Effector CD4-positive, alpha-beta T cell (primary cell): ENCODE data around the gene SULT2B1.

Source experiments
- DNase-seq: peaks from one replicate; pipeline ENCODE4 v3.0.0-alpha.2; 2020

SULT2B1 gene

GRCh38 chr19:48636859-48637448 is 85.0 kb downstream of the SULT2B1 start, which contains the start of gene DBP:
Gene DBP, minus strand, starts transcription at chr19:48637379. Its CDS starts 385 bp downstream, at chr19:48636994.
- peak; percentile 38 for DNase-seq

DNA sequence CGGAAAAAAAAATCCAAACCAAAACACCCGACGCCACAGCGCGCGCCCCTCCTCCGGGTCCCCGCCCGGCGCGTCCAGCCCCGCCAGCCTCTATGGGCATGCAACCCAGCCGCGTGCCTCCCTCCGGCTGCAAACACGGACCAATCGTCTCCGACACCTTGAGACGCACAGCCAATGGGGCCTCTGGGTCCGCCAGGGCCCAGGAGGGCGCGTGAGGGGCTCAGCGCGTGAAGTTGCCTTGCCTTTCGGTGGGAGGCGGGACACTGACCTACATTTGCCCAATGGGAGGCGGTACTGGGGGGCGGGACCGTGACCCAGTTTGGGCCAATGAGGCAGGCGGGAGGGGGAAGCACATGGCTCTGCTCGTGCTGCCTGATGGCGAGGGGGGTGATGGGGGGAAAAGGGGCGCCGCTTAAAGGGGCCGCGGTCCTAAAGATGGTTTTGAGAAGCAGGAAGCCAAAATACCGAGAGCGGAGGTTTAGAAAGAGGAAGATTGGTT is 85.5 kb downstream of the SULT2B1 start:
- peak; percentile 99 for DNase-seq

DNA sequence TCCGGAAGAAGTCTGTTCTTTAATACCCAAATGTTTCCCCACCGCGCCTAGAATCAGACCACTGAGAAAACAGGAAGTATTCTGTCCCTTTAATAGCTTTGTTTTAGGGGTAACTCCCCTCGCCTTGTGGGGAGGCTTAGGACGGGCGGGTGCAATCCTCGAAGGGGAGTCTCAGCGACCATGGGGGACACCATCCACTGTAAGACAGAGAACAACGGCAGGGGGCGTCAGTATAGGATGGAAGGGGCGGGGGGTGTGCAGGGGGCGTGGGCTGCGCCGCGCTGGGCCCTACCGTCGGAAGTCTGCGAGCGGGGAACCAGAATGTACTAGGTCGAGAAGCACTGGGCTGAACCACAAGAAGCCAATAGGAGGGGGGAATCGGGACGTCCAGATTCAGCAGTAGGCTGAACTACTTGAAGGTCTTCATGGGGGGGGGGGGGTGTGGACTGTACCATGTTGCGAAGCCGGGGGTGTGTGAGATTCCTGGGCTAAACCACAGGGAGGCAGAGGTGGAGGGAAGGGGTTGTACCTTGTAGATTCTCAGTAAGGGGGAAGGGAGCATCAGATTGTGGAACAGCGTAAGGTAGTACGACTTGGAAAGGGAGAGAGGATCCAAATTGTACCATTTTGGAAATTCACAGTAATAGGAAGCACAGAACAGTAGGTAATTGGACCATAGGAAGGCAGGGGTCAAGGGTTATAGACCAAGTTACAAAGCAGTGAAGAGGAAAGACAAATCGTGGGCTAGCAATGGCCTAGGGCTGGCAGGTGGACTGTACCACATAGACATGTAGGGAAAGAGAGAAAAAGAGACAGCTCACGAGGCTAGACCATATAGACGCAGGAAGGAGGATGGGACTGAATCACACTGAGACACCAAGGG is 86.2 kb downstream of the SULT2B1 start:
- DNase-seq, result peak; percentile 78

DNA sequence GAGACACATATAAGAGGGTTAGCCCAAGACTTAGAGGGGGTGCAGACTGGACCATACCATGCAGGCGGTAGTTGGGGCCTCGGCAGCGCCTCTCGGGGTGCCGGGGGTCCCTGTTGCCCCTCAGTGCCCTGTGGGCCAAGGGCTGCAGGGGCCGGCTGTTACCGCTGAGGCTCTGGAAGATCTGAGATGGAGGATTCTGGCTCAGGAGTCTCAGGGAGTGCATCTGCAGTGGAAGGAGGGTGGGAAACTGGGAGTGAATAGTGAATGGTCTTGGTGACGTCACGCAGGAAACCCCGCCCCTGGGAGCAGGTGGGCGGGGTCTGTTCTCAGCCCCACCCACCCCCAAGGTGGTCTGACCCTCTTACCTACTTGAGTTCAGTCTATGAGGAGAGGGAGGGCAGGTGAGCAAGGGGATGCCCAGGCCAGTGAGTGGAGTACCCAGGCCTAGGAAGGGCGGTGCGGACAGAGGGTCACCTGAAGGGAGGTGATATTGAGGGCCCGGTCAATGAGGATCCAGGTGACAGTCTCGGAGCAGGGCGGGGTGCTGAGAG is 86.9 kb downstream of the SULT2B1 start:
- DNase-seq, result no peak

DNA sequence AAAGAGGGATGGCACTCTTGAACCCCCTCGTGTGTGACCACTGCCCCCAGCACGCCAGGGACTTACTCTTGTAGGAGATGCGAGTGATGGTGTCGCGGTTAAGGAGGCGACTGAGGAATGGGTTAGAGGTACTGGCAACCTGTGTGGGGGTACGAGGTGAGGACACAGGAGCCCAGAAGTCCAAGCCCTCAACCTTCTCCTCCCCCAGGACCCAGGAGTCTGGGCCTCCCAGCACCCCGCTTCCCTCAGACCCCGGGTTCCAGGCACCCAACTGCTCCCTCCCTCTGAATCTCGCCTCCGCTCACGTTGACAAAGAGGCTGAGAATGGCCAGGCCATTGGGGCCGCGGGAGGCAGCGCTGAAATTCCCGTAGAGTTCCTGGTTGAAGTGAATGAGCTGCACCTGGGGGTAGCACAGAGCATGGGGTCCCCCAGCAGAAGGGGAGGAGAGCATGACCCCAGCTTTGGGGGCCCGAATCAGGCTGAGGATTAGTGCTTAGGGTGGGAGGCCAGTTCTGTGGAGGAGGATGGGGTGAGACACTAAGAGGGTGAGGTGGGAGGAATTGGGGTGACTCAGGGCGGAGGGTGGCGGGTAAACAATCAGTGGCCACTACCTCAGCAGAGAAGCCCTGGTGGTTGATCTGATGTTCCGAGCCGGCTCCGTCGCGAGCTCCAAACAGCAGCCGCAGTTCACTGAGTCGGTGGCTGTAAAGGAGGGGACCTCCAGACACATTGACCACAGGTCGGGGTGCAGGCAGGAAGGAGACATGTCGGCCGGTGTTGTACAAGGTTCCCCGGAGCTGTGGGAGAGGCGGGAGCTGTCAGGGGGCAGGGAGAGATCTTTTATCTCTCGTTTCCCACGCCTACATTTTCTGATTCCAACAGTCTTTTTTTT is 87.8 kb downstream of the SULT2B1 start:
- no peak for DNase-seq

DNA sequence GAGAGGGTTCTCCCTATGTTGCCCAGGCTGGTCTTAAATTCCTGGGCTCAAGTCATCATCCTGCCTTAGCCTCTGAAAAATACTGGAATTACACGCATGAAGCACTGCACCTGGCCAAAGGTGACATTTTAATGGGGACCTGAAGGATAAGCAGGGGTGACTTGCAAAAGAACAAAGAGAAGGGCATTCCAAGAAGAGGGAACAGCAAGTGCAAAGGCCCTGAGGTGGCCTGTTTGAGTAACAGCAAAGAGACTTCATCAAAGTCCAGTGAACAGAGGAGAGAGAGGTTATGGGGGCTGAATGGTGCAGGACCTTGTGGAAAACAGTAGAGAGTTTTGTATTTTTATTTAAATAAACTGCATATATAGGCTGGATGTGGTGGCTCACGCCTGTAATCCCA is 89.9 kb downstream of the SULT2B1 start:
- no peak for DNase-seq

DNA sequence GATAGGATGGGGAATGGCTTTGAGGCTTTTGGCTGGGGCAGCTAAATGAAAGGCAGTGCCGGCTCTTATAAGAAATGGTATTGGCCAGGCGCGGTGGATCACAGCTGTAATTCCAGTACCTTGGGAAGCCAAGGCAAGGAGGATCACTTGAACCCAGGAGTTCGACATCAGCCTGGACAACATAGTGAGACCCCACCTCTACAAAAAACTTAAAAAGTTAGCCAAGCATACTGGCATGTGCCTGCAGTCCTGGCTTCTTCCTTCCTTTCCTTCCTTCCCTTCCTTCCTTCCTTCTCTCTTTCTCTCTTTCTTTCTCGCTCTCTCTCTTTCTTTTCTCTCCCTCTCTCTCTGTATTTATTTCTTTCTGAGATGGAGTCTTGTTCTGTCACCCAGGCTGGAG is 90.9 kb downstream of the SULT2B1 start:
- DNase-seq, result no peak

DNA sequence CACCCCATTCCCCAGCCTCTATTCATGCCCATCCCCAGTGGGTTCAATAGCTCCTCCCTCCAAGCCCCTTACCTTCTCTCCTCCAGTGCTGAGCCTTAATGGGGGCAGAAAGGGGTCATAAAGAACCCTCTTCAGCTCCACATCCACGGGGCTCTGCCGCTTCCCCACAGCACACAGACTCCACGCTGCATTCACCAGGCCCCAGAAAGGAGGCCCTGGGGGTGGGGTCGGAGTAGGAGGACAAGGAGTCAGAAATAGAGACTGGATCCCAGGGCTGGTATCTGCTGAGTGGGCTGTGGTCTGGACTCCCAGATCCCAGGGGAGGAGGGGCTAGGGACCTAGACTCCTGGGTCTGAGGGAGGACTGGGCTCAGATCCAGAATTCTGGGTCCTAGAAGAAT is 92.4 kb downstream of the SULT2B1 start:
- DNase-seq, result no peak

DNA sequence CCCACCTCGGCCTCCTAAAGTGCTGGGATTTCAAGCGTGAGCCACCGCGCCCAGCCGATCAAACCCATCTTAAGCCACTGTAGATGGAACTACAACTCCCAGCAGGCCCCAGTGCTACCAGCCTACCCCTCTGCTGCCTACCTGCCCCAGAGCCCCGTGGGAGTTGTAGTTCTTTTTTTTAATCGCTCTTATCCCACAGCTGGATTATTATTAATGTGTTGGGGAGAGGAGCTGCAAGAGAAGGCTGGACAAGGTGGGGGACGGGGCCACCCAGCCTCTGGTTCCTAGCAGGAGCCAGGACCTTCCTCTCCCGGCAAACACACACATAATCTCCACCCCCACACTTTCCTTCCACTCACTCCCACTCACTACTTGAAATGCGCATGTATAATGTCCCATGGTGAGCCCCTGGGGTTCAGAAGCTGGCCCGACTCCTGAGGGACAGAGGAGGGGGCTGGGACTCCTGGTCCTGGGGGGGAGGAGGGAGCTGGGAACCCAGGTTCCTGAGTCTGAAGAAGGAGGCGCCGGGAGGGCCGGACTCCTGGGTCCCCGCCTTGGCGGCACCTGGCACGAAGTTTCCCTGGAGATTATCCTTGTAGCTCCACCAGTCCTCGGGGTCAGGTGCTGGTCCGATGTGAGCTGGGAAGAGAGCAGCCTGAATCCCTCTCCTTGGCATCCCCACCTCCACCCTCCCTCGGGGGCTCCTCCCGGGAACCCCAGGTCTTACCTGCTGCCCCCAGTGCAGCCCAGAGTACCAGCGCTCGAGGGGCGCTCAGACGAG is 93.1 kb downstream of the SULT2B1 start:
- DNase-seq, result peak; percentile 75

DNA sequence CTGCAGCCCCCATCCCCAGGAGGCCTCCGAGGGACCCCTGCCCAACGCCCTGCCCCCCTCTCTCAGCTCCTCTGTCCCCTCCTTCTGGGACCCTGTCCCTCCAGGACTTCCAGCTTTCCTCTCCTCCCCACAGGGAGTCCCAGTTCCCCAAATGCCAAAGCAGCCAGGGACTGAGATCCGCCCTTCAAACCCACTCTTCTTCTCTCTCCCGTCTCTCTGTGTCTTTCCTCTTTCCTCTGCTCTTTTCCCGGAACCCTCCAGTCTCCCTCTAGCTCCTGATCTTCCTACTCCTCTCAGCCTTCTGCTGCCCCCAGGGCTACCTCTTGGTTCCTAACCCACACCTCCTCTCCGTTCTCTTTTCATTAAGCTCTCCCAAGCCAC is 93.6 kb downstream of the SULT2B1 start:
- DNase-seq, result no peak

DNA sequence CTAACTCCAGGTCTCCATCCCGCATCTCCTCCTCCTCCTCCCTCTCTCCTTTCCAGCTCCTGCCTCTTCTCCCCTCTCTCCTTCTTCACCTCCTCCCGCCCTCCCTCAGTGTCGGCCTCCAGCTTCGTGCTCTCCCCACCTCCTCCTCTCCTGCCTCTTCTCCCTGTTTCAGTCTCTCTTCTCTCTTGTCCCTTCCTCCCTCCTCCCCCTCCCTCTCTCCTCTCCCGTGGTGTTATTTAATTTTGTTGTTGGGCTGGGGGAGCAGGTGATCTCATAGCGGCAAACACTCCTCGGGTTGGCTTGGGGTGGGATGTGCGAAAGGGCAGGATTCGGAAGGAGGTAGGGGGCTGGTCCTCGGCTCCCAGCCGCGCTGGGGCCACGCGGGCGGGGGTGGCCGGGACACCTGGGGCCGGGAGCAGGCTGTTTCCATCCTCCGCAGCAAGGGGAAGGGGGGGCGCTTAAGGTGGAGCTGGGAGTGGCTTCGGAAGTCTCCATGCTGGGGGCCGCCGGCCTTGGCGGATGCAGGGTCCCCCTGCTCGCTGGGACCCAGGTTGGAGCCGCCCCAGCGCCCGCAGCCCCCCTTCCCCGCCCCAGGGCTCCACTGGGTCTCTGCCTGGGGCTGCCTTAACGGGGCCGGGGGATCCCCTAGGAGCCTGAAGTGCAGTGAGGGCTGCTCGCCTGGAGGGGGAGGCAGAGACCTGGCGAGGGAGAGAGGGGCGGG is 94.2 kb downstream of the SULT2B1 start, which contains the start of gene CA11:
CA11 (minus strand) TSS at position 187 of the 721 bp plus-strand sequence. CDS start 555 bp downstream, outside the sequence.
- peak; percentile 90 for DNase-seq

GRCh38 chr19:48646722-48647216 is 94.8 kb downstream of the SULT2B1 start:
- no peak for DNase-seq

DNA sequence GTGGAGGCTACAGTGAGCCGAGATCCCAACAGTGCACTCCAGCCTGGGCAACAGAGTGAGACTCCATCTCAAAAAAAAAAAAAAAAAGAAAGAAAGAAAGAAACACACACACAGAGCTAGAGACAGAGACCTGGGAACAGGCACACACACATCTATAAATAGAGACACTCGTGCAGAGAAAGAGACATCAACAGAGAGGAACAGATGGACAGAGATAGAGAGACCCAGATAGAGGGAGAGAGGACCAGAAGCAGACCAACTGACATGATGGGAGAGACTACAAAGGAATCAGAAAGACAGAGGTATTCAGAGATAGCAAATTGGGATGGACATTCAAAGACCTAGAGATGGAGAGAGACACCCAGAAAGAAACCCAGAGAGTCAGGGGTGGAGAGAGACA is 96.2 kb downstream of the SULT2B1 start:
- no peak for DNase-seq
